ENCODE measurements around the gene KAZN.

KAZN gene

DNA sequence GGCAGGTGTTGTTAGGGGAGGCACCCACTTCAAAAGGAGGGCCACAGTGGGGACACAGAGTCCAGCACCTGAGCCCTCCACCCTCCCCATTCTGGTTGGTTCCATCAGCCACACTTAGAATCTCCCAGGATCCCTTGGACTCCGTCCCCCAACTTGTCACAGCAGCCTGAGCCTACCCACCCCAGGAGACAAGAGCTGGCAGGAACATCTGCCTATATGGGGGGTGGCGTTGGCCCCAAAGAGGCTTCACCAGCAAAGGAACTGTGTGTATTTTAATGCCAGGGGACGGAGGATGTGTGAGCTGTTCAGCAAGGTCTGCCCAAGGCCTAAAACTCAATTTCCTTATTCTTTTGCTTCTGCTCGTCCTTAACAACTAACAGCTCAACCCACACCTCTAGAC, 468.7 kb downstream of the KAZN start:
- no peak for DNase-seq (ENCODE audit: low read depth)
- TF ChIP-seq, protein P1, sequence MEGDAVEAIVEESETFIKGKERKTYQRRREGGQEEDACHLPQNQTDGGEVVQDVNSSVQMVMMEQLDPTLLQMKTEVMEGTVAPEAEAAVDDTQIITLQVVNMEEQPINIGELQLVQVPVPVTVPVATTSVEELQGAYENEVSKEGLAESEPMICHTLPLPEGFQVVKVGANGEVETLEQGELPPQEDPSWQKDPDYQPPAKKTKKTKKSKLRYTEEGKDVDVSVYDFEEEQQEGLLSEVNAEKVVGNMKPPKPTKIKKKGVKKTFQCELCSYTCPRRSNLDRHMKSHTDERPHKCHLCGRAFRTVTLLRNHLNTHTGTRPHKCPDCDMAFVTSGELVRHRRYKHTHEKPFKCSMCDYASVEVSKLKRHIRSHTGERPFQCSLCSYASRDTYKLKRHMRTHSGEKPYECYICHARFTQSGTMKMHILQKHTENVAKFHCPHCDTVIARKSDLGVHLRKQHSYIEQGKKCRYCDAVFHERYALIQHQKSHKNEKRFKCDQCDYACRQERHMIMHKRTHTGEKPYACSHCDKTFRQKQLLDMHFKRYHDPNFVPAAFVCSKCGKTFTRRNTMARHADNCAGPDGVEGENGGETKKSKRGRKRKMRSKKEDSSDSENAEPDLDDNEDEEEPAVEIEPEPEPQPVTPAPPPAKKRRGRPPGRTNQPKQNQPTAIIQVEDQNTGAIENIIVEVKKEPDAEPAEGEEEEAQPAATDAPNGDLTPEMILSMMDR (conservative IDR thresholded peaks at IDR 0.05; ENCODE audit: control insufficient read depth, insufficient read depth, low read depth, low read length): no peak

DNA sequence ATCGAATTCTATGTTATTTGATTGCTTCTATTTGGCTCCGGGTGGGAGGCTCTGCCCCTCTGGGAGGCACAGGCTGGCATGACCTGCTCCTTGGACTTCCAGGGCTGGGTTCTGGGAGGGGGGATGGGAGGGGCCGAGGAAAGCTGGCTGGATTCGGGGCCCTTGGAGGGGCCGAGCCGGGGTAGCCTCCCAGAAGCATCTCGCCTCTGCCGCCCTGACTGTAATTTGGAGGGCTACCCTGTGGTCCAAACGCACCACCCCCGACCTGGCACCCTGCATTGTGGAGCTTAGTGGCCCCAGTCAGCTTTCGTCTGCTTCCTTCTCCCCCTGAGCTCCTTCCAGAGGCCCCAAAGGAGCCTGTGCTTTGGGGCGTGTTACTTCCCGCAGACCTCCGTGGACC, 469.7 kb downstream of the KAZN start:
- no peak overlapping the region for H3K4me3 ChIP-seq (ENCODE audit: control insufficient read depth, low read depth, low read length)
- TF ChIP-seq, protein P1 (conservative IDR thresholded peaks at IDR 0.05; ENCODE audit: control insufficient read depth, insufficient read depth, low read depth, low read length): no peak
- DNase-seq (ENCODE audit: low read depth): no peak

More for the DNA sequence above, 468.7 kb downstream of the KAZN start:
- H3K4me3 ChIP-seq (ENCODE audit: control insufficient read depth, low read depth, low read length): no peak overlapping the region

DNA sequence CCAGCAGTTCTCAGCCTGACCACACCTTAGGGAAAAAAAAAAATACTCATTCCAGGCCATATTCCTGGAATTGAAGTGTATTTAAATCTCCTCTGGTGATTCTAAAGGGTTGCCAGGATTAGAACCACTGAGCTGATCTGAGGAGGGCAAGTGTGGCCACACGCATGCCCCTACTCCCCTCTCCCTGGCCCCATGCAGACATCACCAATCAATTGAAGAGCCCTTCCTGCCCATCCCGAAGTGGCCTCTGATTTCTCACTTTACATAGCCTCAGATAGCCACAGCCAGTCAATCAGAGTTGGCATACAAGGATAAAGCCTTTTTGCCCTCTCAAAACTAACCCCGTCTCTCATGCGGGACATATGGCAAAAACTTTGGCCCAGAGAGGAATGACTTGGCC, 470.5 kb downstream of the KAZN start:
- H3K4me3 ChIP-seq (ENCODE audit: control insufficient read depth, low read depth, low read length): no peak overlapping the region
- TF ChIP-seq, protein P1 (conservative IDR thresholded peaks at IDR 0.05; ENCODE audit: control insufficient read depth, insufficient read depth, low read depth, low read length): no peak
- DNase-seq (ENCODE audit: low read depth): no peak

DNA sequence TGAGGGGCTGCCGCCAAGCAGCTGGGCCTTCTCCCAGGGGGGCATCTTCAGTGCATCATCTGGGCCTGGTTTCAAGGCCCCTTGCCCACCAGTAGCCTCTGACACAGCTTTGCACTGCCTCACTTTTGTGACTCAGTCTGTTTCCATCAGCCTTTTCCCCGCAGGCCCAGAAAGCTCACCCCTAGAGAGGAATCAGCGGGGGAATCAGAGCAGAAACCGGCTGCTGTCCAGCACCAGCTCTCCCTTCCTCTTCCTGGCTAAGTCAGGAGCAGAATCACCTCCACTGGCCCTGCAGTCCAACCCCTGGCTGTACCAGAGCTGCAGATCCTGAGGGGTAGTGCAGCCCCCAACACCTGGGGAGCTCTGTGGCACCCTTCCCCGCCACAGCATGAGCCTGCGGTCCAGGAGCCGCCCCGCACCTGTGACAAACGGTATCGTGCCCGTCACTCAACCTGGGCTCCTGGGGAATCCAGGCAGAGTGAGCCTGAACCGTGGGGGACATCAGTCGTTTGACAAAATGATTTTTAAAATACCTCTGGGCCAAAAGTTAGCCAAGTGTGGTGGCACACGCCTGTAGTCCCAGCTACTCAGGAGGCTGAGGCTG, 471.8 kb downstream of the KAZN start:
- TF ChIP-seq, protein P1 (conservative IDR thresholded peaks at IDR 0.05; ENCODE audit: control insufficient read depth, insufficient read depth, low read depth, low read length): no peak
- no peak overlapping the region for H3K4me3 ChIP-seq (ENCODE audit: control insufficient read depth, low read depth, low read length)
- DNase-seq (ENCODE audit: low read depth): no peak

DNA sequence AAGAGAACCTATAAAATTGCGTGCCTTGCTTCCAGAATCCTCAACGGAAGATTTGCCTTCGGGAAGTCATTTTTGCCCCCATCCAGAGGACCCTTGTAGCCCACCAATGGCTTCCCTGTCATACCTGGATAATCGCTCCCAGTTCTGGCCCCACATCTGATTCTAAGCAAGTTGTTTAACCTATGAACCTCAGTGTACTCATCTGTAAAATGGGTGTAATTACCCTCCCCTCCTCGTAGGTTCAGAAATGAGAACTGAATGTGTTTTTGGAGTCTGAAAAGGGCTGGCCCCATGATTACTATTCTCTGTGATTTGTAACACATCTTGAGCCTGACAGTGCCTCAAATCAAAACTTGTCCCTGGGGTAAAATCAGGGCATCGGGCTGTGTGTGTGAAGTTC, 473.5 kb downstream of the KAZN start:
- TF ChIP-seq, protein P1 (conservative IDR thresholded peaks at IDR 0.05; ENCODE audit: control insufficient read depth, insufficient read depth, low read depth, low read length): no peak
- no peak for DNase-seq (ENCODE audit: low read depth)
- H3K4me3 ChIP-seq (ENCODE audit: control insufficient read depth, low read depth, low read length): no peak overlapping the region

DNA sequence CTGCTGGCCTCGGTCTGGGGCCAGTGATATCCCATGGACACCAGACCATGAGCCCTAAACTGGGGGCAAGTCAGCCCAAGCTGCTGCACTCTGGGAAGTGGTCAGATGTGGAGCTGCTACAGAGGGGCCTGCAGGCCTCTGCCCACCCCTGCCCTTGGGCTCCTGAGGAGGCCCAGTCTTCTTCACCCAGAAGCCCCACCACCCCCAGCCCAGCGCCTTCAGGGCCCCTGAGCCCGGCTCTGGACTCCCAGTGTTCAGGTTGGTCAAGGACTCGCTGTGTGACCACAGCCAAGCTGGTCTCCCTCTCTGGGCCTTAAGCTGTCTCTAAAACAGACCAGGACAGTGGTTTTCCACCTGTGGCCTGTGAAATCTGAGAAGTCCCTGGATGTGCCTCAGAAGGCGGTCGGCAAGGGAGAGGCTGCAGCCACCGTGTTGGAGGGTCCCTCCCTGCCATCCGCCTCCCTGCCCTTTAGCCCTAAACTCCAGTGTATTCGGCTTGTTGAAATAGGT, 475.4 kb downstream of the KAZN start:
- no peak for DNase-seq (ENCODE audit: low read depth)
- H3K4me3 ChIP-seq (ENCODE audit: control insufficient read depth, low read depth, low read length): no peak overlapping the region
- TF ChIP-seq, protein P1 (conservative IDR thresholded peaks at IDR 0.05; ENCODE audit: control insufficient read depth, insufficient read depth, low read depth, low read length): no peak

Measured in fibroblast of mammary gland (primary cell).